K562 (cell line): ENCODE data around the gene MRPS33. TPM values are rescaled to one million over a fixed set of nuclear protein-coding genes. Genes with fewer than 3 reads are reported as not detected.

Source experiments
- ATAC-seq: fragments of 200-7000 bp; cut with Tn5 transposase; 3 replicates; pipeline ENCODE4 v1.9.1; 2020; ENCODE audit warnings: moderate library complexity
- BruUV-seq: library from RNA; stranded (reverse); fragments of 400-500 nt; replicated peaks from 2 replicates; lab custom pipeline; 2021; lab: Mats Ljungman, UMichigan
- CTCF ChIA-PET: fragments of 300-600 bp; formaldehyde crosslinking; extraction: SDS; loops from one replicate; lab custom pipeline; 2021; ENCODE audit warnings: low intra/inter-chr PET ratio; lab: Yijun Ruan, JAX
- POLR2A ChIA-PET: fragments of 300-600, 350-650 bp; sonication (Branson Sonifier 250); formaldehyde crosslinking; extraction: SDS; loops from one replicate; lab custom pipeline; 2021; ENCODE audit warnings: antibody characterized with exemption, inconsistent platforms; lab: Yijun Ruan, JAX
- DNase-seq, 4 experiments: peaks; one replicate each; pipeline versions ENCODE4 v3.0.0 to v3.0.0-alpha.2; 2011 to 2018; ENCODE audit warnings: low spot score in 3 of 4, mixed read lengths in 3 of 4; ENCODE audit errors: extremely low read depth in 1 of 4
- FAIRE-seq: peaks from 2 replicates; lab custom pipeline; 2011; peaks lifted over from hg19 to GRCh38; lab: Jason Lieb, UNC
- H2AFZ ChIP-seq: 2 replicates; pipeline ENCODE4 v1.6.0; 2011; ENCODE audit warnings: low read depth, low read length, control low read depth, inconsistent platforms
- H3K27ac ChIP-seq: fragments of 200-600 bp; 3 replicates; pipeline ENCODE4 v1.8.0; 2011; ENCODE audit warnings: low read depth, mild to moderate bottlenecking, control low read depth, inconsistent platforms, low read length, moderate library complexity, mixed read lengths; ENCODE audit errors: extremely low read depth
- H3K27me3 ChIP-seq, 2 experiments: fragments of 300-600 bp in 1 of 2; 2 replicates in 1 of 2; 3 replicates in 1 of 2; pipeline versions ENCODE4 v1.6.0 to v1.8.0; 2011; ENCODE audit warnings: inconsistent platforms in 2 of 2, low read length in 2 of 2, mild to moderate bottlenecking in 1 of 2, mixed read lengths in 1 of 2, moderate library complexity in 1 of 2; ENCODE audit not compliant: control insufficient read depth in 2 of 2, insufficient read depth in 2 of 2
- H3K36me3 ChIP-seq: fragments of 300-600 bp; 3 replicates; pipeline ENCODE4 v1.8.0; 2011; ENCODE audit warnings: mild to moderate bottlenecking, low read length, inconsistent platforms; ENCODE audit not compliant: control insufficient read depth, insufficient read depth
- H3K4me1 ChIP-seq, 2 experiments: fragments of 200-600 bp in 1 of 2; replicated peaks in 1 of 2; 2 replicates in 1 of 2; 3 replicates in 1 of 2; pipeline versions ENCODE4 v1.5.1 to v1.8.0; 2011; ENCODE audit warnings: inconsistent platforms in 2 of 2, low read length in 2 of 2, mild to moderate bottlenecking in 1 of 2, mixed read lengths in 1 of 2, moderate library complexity in 1 of 2; ENCODE audit not compliant: control insufficient read depth in 2 of 2, insufficient read depth in 2 of 2
- H3K4me2 ChIP-seq: 2 replicates; pipeline ENCODE4 v1.6.1; 2011; ENCODE audit warnings: low read length, control low read depth, inconsistent platforms, mixed read lengths; ENCODE audit not compliant: insufficient read depth
- H3K4me3 ChIP-seq: fragments of 200-600 bp; sonication (generic), shearing (Covaris generic); 2 replicates; pipeline ENCODE4 v1.5.1; 2016; ENCODE audit warnings: control low read depth, inconsistent platforms
- H3K79me2 ChIP-seq: fragments of 200-600 bp; 3 replicates; pipeline ENCODE4 v1.8.0; 2011; ENCODE audit warnings: low read length, inconsistent platforms; ENCODE audit not compliant: control insufficient read depth, insufficient read depth
- H3K9ac ChIP-seq, 2 experiments: 2 replicates each; pipeline versions ENCODE4 v1.6.0 to v1.6.1; 2011; ENCODE audit warnings: low read depth in 2 of 2, low read length in 2 of 2, control low read depth in 1 of 2, inconsistent platforms in 1 of 2, mild to moderate bottlenecking in 1 of 2, mixed read lengths in 1 of 2; ENCODE audit not compliant: insufficient read depth in 1 of 2
- H3K9me1 ChIP-seq: one replicate; pipeline ENCODE4 v1.6.0; 2011; ENCODE audit warnings: inconsistent platforms, mild to moderate bottlenecking, low read length, moderate library complexity; ENCODE audit not compliant: control insufficient read depth, insufficient read depth
- H3K9me3 ChIP-seq: replicated peaks from 2 replicates; pipeline ENCODE4 v1.5.1; 2011; ENCODE audit warnings: low read depth, low read length, inconsistent platforms; ENCODE audit not compliant: control insufficient read depth, insufficient read depth
- H4K20me1 ChIP-seq: replicated peaks from 2 replicates; pipeline ENCODE4 v1.6.1; 2011; ENCODE audit warnings: low read length, inconsistent platforms, mixed read lengths; ENCODE audit not compliant: control insufficient read depth, insufficient read depth
- HDGF ChIP-seq: fragments of 450-650 bp; IDR thresholded peaks from 2 replicates; pipeline ENCODE4 v1.6.1; 2016
- MEIS2 ChIP-seq: fragments of 450-650 bp; IDR thresholded peaks from 2 replicates; pipeline ENCODE4 v1.6.1; 2014; ENCODE audit warnings: mild to moderate bottlenecking; ENCODE audit not compliant: partially characterized antibody
- TAF15 ChIP-seq: fragments of 200-400 bp; formaldehyde crosslinking; IDR thresholded peaks from 2 replicates; pipeline ENCODE4 v1.6.1; 2017; ENCODE audit warnings: mild to moderate bottlenecking, low read depth, low read length, moderate library complexity
- ZFP36 ChIP-seq: fragments of 150-350 bp; IDR thresholded peaks from 2 replicates; pipeline ENCODE4 v1.6.1; 2018; ENCODE audit warnings: low read length, low read depth; ENCODE audit not compliant: partially characterized antibody
- WGBS: fragments of 100-300 bp; shearing (Covaris generic); methylation state at CpG from one replicate; pipeline ENCODE4 v1.1.6; 2016; ENCODE audit warnings: low coverage, mixed read lengths; ENCODE audit not compliant: insufficient coverage; ENCODE audit errors: missing lambda C conversion rate; 5-methylcytosine and 5-hydroxymethylcytosine counted together
- in situ Hi-C: fragments of 300-500 bp; cut with MboI; formaldehyde crosslinking; loops from 4 replicates; pipeline ENCODE4 v1.15.0; 2018; ENCODE audit warnings: inconsistent platforms, mixed read lengths
- intact Hi-C: fragments of 100-400 bp; cut with micrococcal nuclease; formaldehyde crosslinking; loops from 2 replicates; pipeline ENCODE4 v1.14.2; 2022
- polyA plus RNA-seq, 8 experiments: library from polyadenylated mRNA; depleted of rRNA in 4 of 8; stranded (reverse) in 5 of 8; unstranded in 3 of 8; fragments of >200 nt; fragmentation: Nextera tagmentation in 2 of 8; fragmentation: Illumina TruSeq in 1 of 8; extraction: Ambion mirVana in 2 of 8; extraction: Trizol in 1 of 8; gene quantifications; 2 replicates each; pipeline versions ENCODE4 v1.2.1 to v1.2.3, GENCODE V29; 2011 to 2014; ENCODE audit warnings: inconsistent platforms in 1 of 8, missing spikeins in 1 of 8
- total RNA-seq, 7 experiments: library from RNA; depleted of rRNA in 6 of 7; stranded (reverse); fragments of >200 nt in 6 of 7; fragmentation: Illumina TruSeq in 2 of 7; extraction: Trizol in 2 of 7; gene quantifications; 2 replicates each; pipeline versions ENCODE4 v1.2.1 to v1.2.3, GENCODE V29; 2011 to 2021; ENCODE audit warnings: low replicate concordance in 1 of 7
- TF ChIP-seq, protein P1 (sequence below): fragments of 450-650 bp; IDR thresholded peaks from 2 replicates; pipeline ENCODE4 v1.6.1; 2016
- TF ChIP-seq, protein P2 (sequence below): sonication (generic); IDR thresholded peaks from 2 replicates; pipeline ENCODE4 v1.6.1; 2016
- TF ChIP-seq, protein P3 (sequence below): sonication (generic); formaldehyde crosslinking; IDR thresholded peaks from 2 replicates; pipeline ENCODE4 v1.9.0; 2022; ENCODE audit warnings: mild to moderate bottlenecking, missing genetic modification reagents
- TF ChIP-seq, protein P4 (sequence below): sonication (generic); formaldehyde crosslinking; IDR thresholded peaks from 2 replicates; pipeline ENCODE4 v1.9.0; 2022; ENCODE audit warnings: mild to moderate bottlenecking, missing genetic modification reagents

MRPS33 gene
- total and polyA plus RNA-seq, 9 of the 15 experiments (the other 6 are each of a cell fraction or from before 2014, with no cell fraction given): 81.1 to 442 (median 149) TPM

DNA sequence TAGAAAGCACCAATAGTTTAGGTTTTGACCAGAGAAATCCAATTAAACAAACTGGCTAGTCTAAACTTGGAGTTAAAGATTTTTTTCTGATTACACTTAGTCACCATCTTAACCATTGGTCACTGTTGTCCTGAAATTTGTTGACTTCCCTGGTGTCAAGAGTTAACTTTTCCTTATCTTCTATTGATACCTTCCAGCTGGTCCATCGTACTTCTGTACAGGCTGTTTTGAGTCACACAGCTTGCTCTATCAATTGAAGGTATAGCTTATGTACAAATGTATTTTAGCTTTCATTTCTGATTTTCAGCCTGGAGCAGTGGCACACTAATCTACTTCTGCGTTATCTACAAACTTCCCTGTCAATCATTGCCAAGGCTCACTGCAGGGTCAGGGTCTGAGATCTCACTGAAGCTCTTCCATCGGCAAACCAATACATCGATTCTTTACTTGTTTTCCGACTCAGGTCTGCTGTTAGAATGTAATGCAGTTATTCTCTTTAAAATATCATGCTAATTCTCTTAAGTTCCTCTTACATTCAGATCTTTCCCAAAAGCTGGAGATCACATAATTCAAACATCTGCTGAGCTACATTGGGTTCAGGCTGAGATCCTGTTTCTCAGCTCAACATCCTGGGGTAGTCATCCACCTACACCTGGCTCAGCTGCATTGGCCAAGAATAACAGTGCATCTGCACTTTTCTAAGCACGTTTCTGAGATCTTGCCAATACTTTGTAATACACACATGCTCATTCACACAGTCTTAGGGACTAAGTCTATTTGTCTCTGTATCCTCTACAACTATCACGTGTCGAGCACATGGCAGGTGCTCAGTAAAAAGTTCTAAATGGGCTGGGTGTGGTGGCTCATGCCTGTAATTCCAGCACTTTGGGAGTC lies 11.3 kb downstream of the MRPS33 start:
- in situ Hi-C loops: no loop called here
- CTCF ChIA-PET: no interaction called here

More for the DNA sequence above, 11.3 kb downstream of the MRPS33 start:
- H2AFZ ChIP-seq: no peak overlapping the region
- no peak overlapping the region for H3K27ac ChIP-seq
- H3K4me2 ChIP-seq: no peak overlapping the region
- no TSS peak for BruUV-seq
- H4K20me1 ChIP-seq: no peaks in the 10 kb centered on the region
- H3K9ac ChIP-seq: no peak overlapping the region
- 21% methylated on average over 8 of the region's 8 CpGs for WGBS
- H3K9me3 ChIP-seq: no peaks in the 10 kb centered on the region
- H3K4me1 ChIP-seq: no peaks in the 10 kb centered on the region
- TF ChIP-seq HDGF (no peak), ZFP36 (no peak), MEIS2 (peak; percentile 24), TAF15 (no peak)
- TF ChIP-seq, protein P1, sequence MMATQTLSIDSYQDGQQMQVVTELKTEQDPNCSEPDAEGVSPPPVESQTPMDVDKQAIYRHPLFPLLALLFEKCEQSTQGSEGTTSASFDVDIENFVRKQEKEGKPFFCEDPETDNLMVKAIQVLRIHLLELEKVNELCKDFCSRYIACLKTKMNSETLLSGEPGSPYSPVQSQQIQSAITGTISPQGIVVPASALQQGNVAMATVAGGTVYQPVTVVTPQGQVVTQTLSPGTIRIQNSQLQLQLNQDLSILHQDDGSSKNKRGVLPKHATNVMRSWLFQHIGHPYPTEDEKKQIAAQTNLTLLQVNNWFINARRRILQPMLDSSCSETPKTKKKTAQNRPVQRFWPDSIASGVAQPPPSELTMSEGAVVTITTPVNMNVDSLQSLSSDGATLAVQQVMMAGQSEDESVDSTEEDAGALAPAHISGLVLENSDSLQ: peak; percentile 88
- TF ChIP-seq, protein P2, sequence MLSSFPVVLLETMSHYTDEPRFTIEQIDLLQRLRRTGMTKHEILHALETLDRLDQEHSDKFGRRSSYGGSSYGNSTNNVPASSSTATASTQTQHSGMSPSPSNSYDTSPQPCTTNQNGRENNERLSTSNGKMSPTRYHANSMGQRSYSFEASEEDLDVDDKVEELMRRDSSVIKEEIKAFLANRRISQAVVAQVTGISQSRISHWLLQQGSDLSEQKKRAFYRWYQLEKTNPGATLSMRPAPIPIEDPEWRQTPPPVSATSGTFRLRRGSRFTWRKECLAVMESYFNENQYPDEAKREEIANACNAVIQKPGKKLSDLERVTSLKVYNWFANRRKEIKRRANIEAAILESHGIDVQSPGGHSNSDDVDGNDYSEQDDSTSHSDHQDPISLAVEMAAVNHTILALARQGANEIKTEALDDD: peak; percentile 74; the same call in 1 of the 2 replicates
- TF ChIP-seq, protein P3, sequence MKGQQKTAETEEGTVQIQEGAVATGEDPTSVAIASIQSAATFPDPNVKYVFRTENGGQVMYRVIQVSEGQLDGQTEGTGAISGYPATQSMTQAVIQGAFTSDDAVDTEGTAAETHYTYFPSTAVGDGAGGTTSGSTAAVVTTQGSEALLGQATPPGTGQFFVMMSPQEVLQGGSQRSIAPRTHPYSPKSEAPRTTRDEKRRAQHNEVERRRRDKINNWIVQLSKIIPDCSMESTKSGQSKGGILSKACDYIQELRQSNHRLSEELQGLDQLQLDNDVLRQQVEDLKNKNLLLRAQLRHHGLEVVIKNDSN (CRISPR knock-in tag): 0 out of 2 replicates have a peak, but pooled peaks have one; percentile 16
- TF ChIP-seq, protein P4, sequence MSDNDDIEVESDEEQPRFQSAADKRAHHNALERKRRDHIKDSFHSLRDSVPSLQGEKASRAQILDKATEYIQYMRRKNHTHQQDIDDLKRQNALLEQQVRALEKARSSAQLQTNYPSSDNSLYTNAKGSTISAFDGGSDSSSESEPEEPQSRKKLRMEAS (CRISPR knock-in tag): peak; percentile 17; the same call in 1 of the 2 replicates
- no peak for FAIRE-seq
- ATAC-seq: no peak
- no peaks in the 10 kb centered on the region for H3K9me1 ChIP-seq
- peaks cover 28% of the 10 kb centered on the region; the same call in 2 of the 3 replicates for H3K36me3 ChIP-seq
- no peaks in the 10 kb centered on the region for H3K79me2 ChIP-seq
- no peak for DNase-seq
- no peak overlapping the region for H3K4me3 ChIP-seq
- peaks cover 0 to 5% of the 10 kb centered on the region in 2 experiments; a peak in 2 of 5 replicates for H3K27me3 ChIP-seq
- intact Hi-C loops: no loop called here
- POLR2A ChIA-PET: interaction anchor here (1.4 kb wide), 1 partner anchor 11 kb away, joined by 6 read pairs; the partner anchor contains the start of gene MRPS33
